Esophagus squamous epithelium (tissue), 4 donors: ENCODE results near the gene RPL19.

Experiments used
- CTCF ChIP-seq, 6 experiments: fragments of 450-650 bp in 4 of 6; fragments of 200-600 bp in 2 of 6; sonication (generic) in 2 of 6; IDR thresholded peaks; one replicate each; pipeline ENCODE4 v1.5.1; 2016 to 2019; ENCODE audit warnings: antibody characterized with exemption in 6 of 6, mild to moderate bottlenecking in 4 of 6, moderate library complexity in 4 of 6
- POLR2A ChIP-seq, 4 donors: fragments of 450-650 bp; IDR thresholded peaks; one replicate each; pipeline ENCODE4 v1.6.1; 2017; ENCODE audit warnings: antibody characterized with exemption in 4 of 4, mild to moderate bottlenecking in 4 of 4, moderate library complexity in 3 of 4

DNA sequence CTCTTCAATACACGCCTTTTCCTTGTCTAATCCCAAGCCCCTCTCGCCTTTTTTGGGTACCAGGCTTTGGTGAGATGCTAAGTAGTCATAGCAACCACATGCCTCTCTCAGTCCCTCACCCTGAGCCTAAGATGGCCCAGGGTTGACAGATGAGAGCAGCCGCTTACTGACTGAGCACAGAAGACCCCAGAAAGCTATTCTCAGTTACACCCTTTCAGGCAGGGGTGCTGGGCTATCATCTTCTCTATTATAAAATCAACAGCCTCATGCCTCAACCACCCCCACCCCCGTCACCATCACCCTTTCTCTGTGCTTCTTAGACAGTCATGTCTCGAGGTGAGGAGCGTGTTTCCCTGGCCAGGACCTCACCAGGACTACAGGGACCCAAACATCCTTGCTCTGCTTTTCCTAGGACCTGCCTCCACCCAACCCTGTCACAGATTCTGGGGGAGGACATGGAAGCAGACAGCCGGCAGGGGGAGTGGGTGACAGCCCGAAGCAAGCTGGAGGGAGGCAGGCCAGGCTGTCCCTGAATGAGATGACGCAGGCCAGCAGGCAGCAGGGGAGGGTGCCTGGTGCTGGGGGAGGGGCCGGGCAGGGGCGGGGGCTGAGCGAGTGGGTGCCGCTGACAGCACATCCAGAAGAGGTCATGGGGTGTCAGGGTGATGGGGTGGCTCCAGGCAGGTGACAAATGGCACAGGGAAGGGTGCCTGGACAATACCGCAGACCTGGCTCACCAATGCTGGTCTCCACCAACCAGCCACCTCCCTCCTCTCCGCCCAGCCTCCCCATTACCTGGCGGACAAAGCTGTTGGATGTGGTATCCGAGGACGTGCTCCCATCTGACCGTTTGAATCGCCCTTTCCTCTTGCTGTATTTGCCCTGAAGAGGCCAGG, 5.7 kb upstream of the RPL19 start:
- TF ChIP-seq CTCF (IDR thresholded peaks at IDR 0.05) (no peak), POLR2A (IDR thresholded peaks at IDR 0.05) (no peak)
